Measurements from ENCODE around the gene LMO1.

Gene LMO1

GRCh38 chr11:8234425-8234821 lies 29.3 kb downstream of the LMO1 start:
- H3K27ac ChIP-seq, result no peak overlapping the region

GRCh38 chr11:8233691-8234424 lies 29.8 kb downstream of the LMO1 start:
- H3K27ac ChIP-seq, result no peak overlapping the region
- no peak for TF ChIP-seq CTCF (IDR thresholded peaks at IDR 0.05)

More at GRCh38 chr11:8234425-8234821, 29.3 kb downstream of the LMO1 start:
- TF ChIP-seq ZFX (IDR thresholded peaks at IDR 0.05; ENCODE audit: borderline replicate concordance), result no peak
- TF ChIP-seq CTCF (IDR thresholded peaks at IDR 0.05), result peak; percentile 43

- H3K27ac ChIP-seq, result no peak overlapping the region
- TF ChIP-seq CTCF (IDR thresholded peaks at IDR 0.05) (no peak), ZFX (IDR thresholded peaks at IDR 0.05; ENCODE audit: borderline replicate concordance) (no peak)
These were observed 30.6 kb downstream of the LMO1 start for GRCh38 chr11:8232849-8233606.

- TF ChIP-seq CTCF (IDR thresholded peaks at IDR 0.05) (no peak), ZFX (IDR thresholded peaks at IDR 0.05; ENCODE audit: borderline replicate concordance) (no peak)
- no peak overlapping the region for H3K27ac ChIP-seq
These were observed 31.3 kb downstream of the LMO1 start for GRCh38 chr11:8232414-8232813.

GRCh38 chr11:8231979-8232378 lies 31.7 kb downstream of the LMO1 start:
- no peak overlapping the region for H3K27ac ChIP-seq

GRCh38 chr11:8230921-8231847 lies 32.5 kb downstream of the LMO1 start:
- TF ChIP-seq CTCF (IDR thresholded peaks at IDR 0.05) (no peak), ZFX (IDR thresholded peaks at IDR 0.05; ENCODE audit: borderline replicate concordance) (no peak)
- no peak overlapping the region for H3K27ac ChIP-seq

More at GRCh38 chr11:8231979-8232378, 31.7 kb downstream of the LMO1 start:
- TF ChIP-seq ZFX (IDR thresholded peaks at IDR 0.05; ENCODE audit: borderline replicate concordance), result no peak
- no peak for TF ChIP-seq CTCF (IDR thresholded peaks at IDR 0.05)

Data from 22Rv1 (cell line).